ENCODE results near the gene TALDO1. TPM values are rescaled to one million over a fixed set of nuclear protein-coding genes. Genes with fewer than 3 reads are reported as not detected.

The TALDO1 gene
- total RNA-seq, 1 donor from 2014 or later, result 187 TPM

GRCh38 chr11:802693-803466 lies 55.6 kb downstream of the TALDO1 start:
- DNase-seq (ENCODE audit: low spot score), result no peak
- intact Hi-C loops (cut with DNase I), result no loop called here
- no peak for ATAC-seq

GRCh38 chr11:803467-803742 lies 56.1 kb downstream of the TALDO1 start:
- ATAC-seq, result no peak
- DNase-seq (ENCODE audit: low spot score), result no peak
- intact Hi-C loops (cut with DNase I), result no loop called here

- no peak for ATAC-seq
- no peak for DNase-seq (ENCODE audit: low spot score)
- intact Hi-C loops (cut with DNase I), result no loop called here
Measured at GRCh38 chr11:803770-804598, 56.7 kb downstream of the TALDO1 start.

- intact Hi-C loops (cut with DNase I), result no loop called here
- DNase-seq (ENCODE audit: low spot score) (no peak), ATAC-seq (no peak)
Measured at GRCh38 chr11:804599-804964, 57.3 kb downstream of the TALDO1 start.

GRCh38 chr11:808427-809286 lies 61.4 kb downstream of the TALDO1 start:
- intact Hi-C loops (cut with DNase I), result no loop called here
- DNase-seq (ENCODE audit: low spot score), result no peak
- no peak for ATAC-seq

GRCh38 chr11:809287-810039 lies 62.2 kb downstream of the TALDO1 start, which contains the start of gene RPLP2:
RPLP2 (plus strand) TSS chr11:809967; CDS start chr11:810235, 268 bp downstream.
- ATAC-seq (peak; percentile 96), DNase-seq (ENCODE audit: low spot score) (peak; percentile 99)
- intact Hi-C loops (cut with DNase I), result no loop called here

GRCh38 chr11:810040-810567 lies 62.8 kb downstream of the TALDO1 start:
- no peak for ATAC-seq
- intact Hi-C loops (cut with DNase I), result no loop called here
- DNase-seq (ENCODE audit: low spot score), result no peak

GRCh38 chr11:811446-812245 lies 64.4 kb downstream of the TALDO1 start:
- intact Hi-C loops (cut with DNase I), result no loop called here
- ATAC-seq, result no peak

GRCh38 chr11:812390-812789 lies 65.1 kb downstream of the TALDO1 start:
- intact Hi-C loops (cut with DNase I), result no loop called here
- no peak for ATAC-seq
- DNase-seq (ENCODE audit: low spot score), result no peak

More at GRCh38 chr11:811446-812245, 64.4 kb downstream of the TALDO1 start:
- no peak for DNase-seq (ENCODE audit: low spot score)

GRCh38 chr11:813072-813455 lies 65.8 kb downstream of the TALDO1 start:
- no peak for DNase-seq (ENCODE audit: low spot score)
- intact Hi-C loops (cut with DNase I), result no loop called here
- no peak for ATAC-seq

- no peak for ATAC-seq
- no peak for DNase-seq (ENCODE audit: low spot score)
- intact Hi-C loops (cut with DNase I), result no loop called here
Measured at GRCh38 chr11:813456-814096, 66.3 kb downstream of the TALDO1 start.

Other genes starting within 250 kb of the TALDO1 start
- gene RNH1, start 240.2 kb upstream of the TALDO1 start, total RNA-seq, result 134 TPM
- gene HRAS, start 211.9 kb upstream of the TALDO1 start, total RNA-seq, result 45.2 TPM
- 1.4 TPM for gene LRRC56, start 209.9 kb upstream of the TALDO1 start, total RNA-seq
- gene LMNTD2, start 186.7 kb upstream of the TALDO1 start, total RNA-seq, result 1.3 TPM
- gene RASSF7, start 186.5 kb upstream of the TALDO1 start, total RNA-seq, result 7.5 TPM
- 33.5 TPM for gene PHRF1, start 171.0 kb upstream of the TALDO1 start, total RNA-seq
- 19.6 TPM for gene IRF7, start 131.5 kb upstream of the TALDO1 start, total RNA-seq
- gene CDHR5, start 122.5 kb upstream of the TALDO1 start, total RNA-seq, result not detected
- gene SCT, start 120.3 kb upstream of the TALDO1 start, total RNA-seq, result not detected
- gene DRD4, start 110.2 kb upstream of the TALDO1 start, total RNA-seq, result 4.1 TPM
- gene DEAF1, start 52.2 kb upstream of the TALDO1 start, total RNA-seq, result 52.8 TPM
- gene TMEM80, start 51.6 kb upstream of the TALDO1 start, total RNA-seq, result 28.4 TPM
- gene EPS8L2, start 41.2 kb upstream of the TALDO1 start, total RNA-seq, result 24.9 TPM
- gene GATD1, start 30.0 kb downstream of the TALDO1 start, total RNA-seq, result 74.8 TPM
- not detected for gene CEND1, start 42.6 kb downstream of the TALDO1 start, total RNA-seq
- 7.2 TPM for gene SLC25A22, start 50.8 kb downstream of the TALDO1 start, total RNA-seq
- gene PIDD1, start 57.8 kb downstream of the TALDO1 start, total RNA-seq, result 16.7 TPM
- 1,209 TPM for gene RPLP2, start 62.5 kb downstream of the TALDO1 start, total RNA-seq
- 174 TPM for gene PNPLA2, start 71.5 kb downstream of the TALDO1 start, total RNA-seq
- 8.7 TPM for gene CRACR2B, start 80.5 kb downstream of the TALDO1 start, total RNA-seq
- 263 TPM for gene CD151, start 85.5 kb downstream of the TALDO1 start, total RNA-seq
- gene POLR2L, start 95.1 kb downstream of the TALDO1 start, total RNA-seq, result 85.2 TPM
- gene TSPAN4, start 95.4 kb downstream of the TALDO1 start, total RNA-seq, result 118 TPM
- 59.4 TPM for gene CHID1, start 163.3 kb downstream of the TALDO1 start, total RNA-seq
- gene AP2A2, start 178.4 kb downstream of the TALDO1 start, total RNA-seq, result 119 TPM

Measured in sciatic nerve (tissue), 2 donors.